Activated T-helper 1 cell treated with Interleukin-2 at 50 U/mL for 16 hours (primary cell): ENCODE results near the gene MBD5.

Experiments used
- DNase-seq: peaks from one replicate; pipeline ENCODE4 v3.0.0-alpha.2; 2020; ENCODE audit warnings: low read depth

Gene MBD5

DNA sequence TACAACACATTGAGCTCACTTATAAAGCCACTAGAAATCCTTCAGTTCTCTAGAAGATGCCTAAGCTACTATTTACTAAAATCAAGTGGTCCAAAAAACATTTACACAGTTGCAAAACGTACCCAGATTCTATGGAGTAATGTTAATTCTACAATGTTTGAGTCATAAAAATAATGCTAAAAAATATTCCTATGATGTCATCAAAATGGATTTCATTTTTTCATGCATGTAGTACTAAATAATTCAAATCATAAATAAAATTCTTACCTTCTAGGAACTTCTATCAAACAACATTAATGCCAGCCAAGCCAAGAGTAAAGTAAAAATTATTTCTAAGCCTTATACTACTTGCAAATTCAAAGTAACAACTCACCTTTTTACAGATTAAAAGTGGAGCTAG, 454.7 kb downstream of the MBD5 start:
- no peak for DNase-seq

DNA sequence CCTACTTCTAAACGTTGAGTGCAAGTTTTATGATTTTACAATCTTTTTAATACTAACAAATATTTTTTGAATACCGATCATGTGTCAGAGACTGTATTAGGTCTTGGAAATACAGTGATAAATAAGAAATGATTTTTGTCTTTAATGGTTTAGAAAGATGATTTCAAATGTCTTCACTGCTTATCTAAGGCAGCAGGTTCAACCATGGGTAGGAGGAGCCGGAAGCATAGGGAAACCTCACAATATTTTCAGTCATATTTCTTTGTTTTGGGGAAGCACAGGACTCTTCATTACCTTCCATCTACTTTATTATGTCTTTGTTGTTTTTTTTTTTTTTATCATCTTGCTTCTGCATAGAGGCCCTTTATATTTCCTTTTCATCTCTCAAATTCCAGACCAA, 458.5 kb downstream of the MBD5 start:
- DNase-seq = no peak

DNA sequence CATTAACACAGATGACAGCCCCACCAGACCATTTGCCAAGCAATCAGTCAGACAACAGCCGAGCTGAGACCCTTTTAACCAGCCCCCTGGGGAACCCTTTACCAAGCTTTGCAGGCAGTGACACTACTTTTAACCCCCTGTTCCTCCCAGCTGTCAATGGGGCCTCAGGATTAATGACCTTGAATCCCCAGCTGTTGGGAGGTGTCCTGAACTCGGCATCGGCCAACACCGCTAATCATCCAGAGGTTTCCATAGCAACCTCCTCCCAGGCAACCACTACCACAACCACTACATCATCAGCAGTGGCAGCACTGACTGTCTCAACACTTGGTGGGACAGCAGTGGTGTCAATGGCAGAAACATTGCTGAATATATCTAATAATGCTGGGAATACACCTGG, 462.8 kb downstream of the MBD5 start:
- DNase-seq = no peak

DNA sequence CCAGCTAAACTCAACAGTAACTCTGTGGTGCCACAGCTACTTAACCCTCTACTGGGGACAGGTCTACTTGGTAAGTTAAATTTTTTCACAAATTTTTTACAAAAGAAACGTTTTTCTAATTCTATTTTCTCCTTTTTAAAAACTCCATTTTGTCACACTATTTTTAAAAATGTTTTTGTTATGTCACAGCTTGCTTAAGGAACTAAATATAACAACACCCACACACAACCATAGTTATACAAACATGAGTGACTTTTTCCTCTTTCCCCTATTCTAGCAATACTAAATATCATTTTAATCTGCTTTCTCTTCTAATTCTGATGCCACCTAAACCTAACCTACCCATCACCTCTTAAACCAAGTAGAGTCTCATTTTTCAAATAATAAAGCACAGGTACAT, 463.2 kb downstream of the MBD5 start:
- no peak for DNase-seq

DNA sequence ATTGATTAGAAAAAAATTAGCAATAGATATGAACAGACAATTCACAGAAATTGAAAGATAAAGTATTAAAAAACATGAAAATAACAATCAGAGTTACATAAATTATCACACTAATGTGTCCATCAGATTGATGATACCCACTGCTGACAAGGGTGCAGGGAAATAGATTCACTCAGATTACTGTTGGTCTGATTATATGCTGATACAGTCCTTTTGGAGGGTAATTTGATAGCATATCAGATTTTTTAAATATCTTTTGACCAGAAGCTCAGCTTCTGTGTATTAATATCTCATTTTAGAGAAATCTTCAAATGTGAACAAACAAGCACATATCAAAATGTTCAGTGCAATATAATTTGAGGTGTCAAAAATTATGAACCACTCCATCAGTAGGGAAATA, 465.8 kb downstream of the MBD5 start:
- no peak for DNase-seq

DNA sequence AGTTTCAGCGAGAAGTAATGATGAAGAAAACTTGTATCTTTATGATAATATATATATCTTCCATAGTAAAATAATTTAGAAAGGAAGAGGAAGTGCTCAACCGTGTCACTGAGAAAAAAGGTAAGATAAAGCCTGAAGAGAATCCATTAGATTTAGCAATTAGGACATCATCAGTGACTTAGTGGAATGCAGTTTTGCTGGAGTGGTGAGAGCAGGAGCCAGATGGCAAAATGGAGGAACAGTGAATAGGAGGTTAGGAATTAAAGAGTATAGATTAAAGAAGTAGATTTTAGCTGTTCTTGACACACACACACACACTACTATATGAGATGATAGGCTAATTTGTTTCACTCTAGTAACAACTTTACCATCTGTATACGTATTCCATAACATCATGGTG, 466.5 kb downstream of the MBD5 start:
- DNase-seq = no peak

DNA sequence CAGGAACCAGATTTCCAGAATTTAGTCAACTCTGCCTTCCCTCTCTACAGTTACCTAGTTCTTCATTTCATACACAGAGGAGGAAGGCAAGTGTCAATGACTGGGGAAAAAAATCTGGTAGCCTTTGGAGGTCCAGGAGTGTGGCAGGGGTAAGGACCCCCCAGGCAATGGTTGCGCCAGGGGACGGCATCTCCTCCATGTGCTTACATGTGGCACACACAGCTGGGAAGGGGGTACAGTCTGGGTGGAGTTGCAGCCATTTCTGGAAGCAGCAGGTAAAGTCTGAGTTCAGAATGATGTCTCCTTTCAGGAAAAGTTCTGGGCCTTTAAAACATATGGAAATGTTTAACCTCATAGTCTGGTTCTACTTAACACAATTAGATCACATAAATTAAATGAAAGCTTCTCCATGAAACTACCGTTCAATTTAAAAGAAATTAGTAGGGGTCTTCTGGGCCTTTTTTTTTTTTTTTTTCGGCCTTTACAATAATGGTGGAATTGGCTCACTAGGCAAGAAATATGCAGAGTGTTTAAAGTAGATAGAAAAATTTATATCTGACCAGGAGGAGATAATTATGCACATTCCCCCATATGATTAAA, 470.0 kb downstream of the MBD5 start:
- DNase-seq = no peak

DNA sequence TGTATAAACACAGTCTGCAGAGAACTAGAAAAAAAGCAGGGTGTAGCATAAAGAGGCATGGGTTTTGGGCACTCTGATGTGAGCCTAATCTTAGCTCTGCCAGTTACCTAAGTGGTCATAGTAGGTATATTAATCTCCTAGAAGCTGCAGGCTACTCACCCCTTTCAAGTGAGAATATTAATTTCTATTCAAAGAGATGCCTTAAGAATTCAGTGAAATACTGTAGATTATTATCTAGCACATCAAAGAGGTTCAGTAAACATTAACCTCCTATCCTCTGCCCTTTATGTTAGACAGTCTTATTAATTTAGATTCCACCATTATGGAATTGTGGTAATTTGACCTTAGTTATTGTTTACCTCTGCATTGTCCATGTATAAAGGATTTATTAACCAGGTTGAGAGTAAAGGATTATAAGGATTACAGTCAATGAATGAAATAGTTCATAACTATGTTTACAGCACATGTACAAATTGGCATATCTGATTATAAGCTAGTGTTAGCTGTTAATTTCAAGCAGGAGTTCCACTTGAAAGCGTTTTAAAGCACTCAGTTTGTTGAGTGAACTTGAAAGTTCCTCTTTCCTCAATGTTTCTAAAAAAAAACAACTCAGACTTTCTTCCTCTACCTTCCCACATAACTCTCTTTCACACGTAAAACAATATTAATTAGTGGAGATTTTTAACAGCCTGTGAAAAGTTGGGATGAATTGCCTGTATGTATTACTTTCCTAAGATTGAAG, 473.1 kb downstream of the MBD5 start:
- no peak for DNase-seq

DNA sequence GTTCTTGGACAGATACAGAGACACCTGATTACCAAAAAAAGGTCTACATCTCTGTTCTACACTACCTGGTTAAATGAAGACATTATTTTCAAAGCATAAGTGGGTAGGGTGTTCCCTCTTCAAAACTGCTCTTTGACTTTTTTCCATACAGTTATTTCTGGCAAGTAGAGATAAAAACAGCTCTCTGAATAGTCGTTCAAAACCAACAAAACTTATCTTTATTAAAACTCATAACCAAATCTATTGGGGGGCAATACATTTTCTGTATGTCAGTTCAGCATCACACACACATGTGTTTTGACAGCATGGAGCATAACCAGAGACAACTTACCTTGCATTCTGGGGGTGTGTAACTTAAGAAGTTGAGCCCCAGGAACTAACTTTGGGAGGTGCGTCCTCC, 474.7 kb downstream of the MBD5 start:
- DNase-seq = no peak

DNA sequence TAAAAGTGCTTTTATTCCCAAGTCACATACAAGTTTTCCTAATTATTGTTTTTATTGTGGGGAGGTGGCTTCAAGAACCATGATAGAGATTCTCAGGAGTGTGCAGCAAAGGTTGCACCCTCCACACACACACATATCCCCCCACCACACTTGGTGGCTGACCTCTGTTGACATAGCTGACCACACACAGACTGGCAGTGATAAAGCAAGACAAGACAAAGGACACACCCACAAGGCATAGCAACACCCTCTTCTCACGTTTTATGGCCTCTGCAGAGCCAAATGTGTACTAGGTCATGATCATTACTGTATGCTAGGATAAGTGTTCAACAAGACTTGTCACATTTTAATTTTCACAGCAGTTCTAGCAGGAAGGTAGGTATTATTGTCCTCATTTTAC, 480.7 kb downstream of the MBD5 start:
- DNase-seq = no peak

DNA sequence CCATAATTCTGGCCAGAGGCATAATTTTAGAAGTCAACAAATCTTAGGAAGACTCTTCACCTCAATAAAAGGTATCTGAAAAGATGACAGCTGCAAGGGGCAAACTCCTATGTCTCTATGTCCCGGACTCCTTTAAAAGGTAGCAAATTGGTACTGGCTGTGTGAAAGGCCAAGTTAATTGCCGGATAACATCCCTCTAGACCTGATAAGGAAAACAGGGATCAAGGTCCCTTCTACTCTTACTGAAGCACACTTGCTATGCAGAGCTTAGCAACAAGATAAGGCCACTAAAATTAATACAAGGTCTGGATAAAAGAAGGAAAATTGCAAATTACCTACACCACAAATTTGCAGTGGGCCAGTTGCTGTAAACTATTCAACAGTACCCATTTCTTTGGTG, 482.6 kb downstream of the MBD5 start:
- DNase-seq = no peak

DNA sequence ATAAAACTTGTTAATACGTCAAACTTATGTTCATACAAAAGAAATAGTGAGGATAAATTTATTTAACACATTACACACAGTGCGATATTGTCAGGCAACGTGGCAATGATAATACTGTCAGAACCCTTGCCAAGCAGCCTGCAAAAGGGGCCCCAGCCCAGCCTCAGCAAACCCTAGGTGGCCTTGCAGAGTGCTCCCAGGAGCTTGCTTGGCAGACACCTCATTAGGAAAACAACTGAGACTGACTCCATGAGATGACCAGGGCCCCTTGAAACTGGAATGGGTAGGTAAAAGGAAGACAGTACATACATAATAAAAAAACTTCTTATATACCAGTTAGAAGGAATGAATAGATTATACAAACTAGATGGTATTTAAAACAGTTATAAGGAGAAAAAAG, 487.1 kb downstream of the MBD5 start:
- no peak for DNase-seq

DNA sequence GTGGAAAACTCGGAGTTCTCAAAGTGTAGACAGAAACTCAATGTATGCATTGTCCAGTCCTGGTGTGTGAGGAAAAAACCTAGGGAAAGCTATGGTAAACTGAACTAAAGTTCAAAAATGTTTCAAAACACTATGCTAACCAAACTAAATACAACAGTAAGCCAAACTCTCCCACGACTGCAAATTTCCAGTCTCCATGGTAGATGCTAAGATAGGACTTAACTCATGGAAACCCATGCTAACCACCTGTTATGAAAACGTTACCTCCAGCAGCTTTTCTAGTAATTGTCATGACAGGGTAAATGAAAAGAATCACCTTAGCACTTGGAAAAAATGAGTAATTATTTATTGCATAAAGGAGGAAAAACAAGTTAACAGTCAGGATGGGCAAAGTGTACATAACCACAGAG, 488.0 kb downstream of the MBD5 start:
- DNase-seq = no peak

DNA sequence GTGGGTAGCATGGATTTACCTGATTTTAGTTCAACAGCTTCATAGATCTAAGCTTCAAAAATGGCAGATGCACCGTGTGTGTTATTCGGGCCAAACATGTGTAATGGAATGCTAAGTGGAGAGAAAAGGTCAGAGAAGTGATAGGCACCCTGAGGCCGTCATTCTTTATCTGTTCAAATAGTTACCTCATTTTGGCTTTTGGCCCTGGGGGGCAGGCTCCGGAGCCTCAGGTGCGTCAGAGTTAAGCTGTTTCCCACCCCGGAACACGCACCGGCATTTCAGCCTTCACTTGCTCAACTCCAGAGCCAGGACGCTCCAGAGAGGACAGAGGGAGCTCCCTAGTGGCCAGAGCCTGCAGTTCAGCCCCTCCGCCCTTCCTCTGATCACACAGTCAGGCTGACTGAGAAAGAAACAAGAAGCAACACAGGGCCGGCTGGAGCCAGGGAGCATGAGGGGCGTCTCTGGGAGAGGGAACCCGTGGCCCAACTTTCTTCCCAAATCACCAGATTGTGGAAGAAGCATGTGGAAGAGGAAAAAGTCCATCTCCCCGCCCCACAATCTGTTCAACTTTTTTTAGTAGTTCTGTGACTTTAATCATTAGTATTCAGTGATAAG, 488.5 kb downstream of the MBD5 start:
- peak; percentile 69 for DNase-seq

DNA sequence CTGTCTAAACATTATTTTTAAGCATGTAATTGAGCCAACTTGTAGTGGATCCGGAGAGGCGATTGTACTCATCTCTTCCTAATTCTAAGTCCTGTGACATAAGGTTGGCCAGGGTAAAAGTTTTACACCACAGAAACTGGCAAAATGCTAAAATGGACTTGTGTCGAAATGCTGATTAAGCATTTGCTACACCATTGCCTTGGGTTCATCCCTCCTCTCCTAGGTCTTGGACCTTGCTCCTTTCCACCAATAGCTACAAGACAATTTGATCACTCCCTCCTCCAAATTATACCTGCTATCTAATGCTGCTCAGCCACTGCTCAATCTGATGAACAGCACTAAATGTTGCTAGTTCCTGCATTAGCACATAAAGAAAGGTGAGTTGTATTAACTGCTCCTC, 491.0 kb downstream of the MBD5 start:
- DNase-seq = no peak

DNA sequence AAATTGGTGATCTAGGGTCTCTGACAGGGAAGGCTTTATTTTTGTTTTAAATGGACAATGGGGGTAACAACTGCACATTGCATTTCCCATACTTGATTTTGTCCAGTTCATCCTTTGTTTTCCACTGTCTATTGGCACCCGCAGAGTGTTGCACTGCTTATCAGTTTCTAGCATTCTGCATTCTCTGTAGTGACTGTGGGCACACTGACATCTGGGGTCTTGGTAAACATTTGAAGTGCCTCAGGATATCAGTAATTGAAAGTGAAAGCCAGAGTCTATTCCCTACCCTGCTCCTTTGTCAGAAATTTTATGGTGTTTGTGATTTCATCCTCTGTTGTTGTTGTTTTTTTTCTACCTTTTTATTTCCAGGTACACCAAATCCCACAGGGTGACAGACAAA, 491.6 kb downstream of the MBD5 start:
- no peak for DNase-seq

DNA sequence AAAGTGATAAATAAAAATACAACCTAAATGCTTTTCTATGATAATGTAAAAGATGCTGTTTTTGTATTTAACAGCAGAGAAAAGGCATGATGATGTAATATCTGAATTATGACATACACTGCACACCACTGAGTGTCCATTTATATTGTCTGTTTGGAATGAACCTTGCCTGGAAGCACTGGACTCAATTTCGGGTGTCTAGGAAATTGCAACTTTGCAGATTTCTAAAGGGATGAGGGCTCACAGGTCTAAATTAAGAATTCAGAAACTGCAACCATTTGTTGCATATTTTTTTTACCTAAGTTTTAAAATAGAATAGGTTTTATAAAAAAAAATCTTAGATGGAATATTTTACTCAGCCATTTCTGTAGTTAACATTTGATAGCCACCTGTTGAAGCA, 492.5 kb downstream of the MBD5 start:
- DNase-seq = no peak

DNA sequence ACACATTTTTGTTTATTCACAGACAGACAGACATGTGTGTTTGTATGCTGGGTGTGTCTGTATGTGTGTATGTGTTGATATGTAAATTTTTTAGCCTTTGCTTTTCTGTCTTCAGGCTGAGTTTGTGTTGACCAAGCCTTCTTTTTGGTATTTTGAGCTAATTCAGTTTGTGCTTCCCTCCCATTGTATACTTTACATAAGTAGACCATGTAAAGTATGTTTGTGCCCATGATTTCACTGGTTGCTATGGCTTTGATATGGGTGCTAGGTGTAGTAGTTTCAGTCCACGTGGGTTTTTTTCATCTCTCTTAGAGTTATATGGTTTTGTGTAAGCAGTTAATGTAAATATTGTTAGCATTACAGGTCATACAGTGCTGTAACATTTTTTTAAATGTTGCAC, 494.2 kb downstream of the MBD5 start:
- no peak for DNase-seq

DNA sequence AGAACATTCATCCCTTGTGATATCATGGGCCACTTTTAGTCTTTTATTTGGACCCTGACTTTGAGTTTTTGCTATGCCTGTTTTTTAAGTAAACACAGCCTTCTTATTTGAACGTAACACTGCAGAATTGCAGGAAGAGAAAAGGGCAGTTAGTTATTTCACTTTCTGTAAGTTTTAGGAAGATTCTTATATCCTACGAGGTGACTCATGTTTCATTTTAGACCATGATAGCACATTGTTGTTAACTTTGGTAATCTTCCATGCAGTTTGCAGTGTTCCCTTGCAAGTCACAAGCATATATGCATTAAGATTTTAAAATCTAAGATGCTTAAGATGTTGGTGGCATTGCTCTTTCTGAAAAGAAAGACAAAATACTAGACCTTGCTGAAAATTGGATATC, 495.1 kb downstream of the MBD5 start:
- DNase-seq = no peak

DNA sequence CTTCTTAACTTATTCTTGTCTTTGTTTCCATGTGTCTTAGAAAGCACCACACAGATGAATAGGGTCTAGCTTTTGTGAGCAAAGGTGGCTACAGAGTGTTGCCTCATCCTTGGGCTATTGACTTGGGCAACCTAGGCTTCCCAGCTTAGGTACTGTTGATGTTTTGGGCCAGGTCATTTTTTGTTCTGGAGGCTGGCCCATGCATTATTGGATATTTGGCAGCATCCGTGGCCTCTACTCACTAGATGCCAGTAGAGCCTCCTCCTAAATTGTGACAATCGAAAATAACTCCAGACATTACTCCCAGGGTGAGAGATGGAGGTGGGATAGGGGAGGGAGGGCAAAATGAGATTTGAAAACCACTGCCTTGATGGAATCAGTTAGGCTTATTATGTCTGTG, 496.4 kb downstream of the MBD5 start:
- no peak for DNase-seq

DNA sequence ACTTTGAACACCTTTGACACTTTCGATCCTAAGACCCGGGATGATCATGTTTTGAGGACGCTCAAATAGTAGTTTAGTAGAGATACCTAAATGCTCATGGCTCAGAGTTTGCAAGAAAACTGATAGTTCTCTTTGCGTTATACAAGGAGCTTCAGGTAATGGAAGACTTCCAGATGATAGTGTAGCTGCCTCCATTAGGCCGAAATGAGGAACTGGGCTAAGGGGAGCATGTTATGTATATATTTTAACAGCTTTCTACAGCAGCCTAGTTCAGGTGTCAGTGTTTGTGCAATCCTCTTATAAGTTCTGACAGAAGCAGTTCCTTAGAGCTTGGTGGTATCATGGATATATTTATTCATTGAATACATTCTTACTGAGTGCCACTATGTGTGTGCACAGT, 496.9 kb downstream of the MBD5 start:
- no peak for DNase-seq

DNA sequence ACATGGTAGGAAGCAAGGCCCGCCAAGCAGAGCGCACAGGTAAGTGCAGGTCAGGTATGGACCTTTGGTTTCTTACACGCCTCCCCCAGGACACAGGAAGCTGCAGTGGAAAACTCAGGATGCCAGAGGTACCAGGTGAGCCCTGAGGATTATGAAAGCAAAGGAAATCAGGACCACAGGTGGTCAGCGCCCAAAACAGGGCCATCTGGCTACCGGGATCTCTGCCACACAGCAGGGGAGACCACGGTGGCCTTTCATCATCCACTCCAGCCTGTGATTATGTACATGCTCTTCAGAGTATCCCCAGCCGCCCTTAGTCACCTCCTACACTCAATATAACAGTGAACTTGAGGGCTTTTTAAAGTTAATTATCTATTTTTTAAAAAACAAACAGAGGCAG, 498.1 kb downstream of the MBD5 start:
- DNase-seq = no peak

DNA sequence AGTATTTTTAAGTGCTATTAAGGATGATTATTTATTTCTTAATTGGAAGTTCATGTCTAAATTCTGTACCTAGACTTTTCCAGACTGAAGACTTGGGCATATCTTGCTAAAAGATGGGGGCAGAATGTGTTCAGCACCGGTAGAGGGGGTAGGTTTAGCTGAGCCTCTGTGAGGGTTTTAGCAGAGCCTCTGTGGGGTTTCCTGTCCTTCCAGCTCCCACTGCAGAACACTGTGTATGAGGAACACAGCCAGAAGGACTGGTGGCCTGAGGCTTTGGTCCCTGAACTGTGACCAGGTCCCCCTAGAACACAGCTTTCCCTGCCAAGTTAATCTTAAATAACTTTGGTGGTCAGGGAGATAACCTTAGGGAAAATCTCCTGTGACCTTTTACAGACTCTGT, 500.3 kb downstream of the MBD5 start:
- DNase-seq = no peak

DNA sequence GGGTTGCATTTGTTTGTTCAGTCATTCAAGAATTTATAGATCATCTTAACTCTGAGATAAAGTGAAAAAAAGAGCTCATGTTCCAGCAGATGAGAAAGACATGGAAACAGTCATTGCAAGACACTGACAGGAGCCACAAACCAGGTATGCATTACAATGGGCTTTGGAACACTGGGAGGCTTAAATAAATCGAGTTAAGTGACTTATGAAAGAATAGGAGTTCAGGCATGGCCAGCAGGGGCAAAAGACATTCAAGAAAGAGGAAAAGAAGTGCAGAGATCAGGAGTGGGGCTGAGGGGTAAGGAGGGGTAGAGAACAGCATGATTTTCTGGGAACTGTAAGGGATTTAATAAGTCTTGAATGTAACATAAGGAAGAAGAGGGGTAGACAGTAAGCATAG, 502.4 kb downstream of the MBD5 start:
- no peak for DNase-seq
